Germinal center (tissue), 1 donor: ENCODE measurements around the gene COG8.
A peak's percentile ranks its signal among the peaks of the same experiment; 100 is the strongest.

ENCODE experiments used
- DNase-seq: peaks from one replicate; pipeline ENCODE4 v3.0.0; 2012; ENCODE audit warnings: mixed read lengths, low spot score

COG8 gene

GRCh38 chr16:69286941-69287713 is 52.2 kb downstream of the COG8 start:
- peak; percentile 30 for DNase-seq

GRCh38 chr16:69285240-69285639 is 54.1 kb downstream of the COG8 start:
- DNase-seq: no peak

DNA sequence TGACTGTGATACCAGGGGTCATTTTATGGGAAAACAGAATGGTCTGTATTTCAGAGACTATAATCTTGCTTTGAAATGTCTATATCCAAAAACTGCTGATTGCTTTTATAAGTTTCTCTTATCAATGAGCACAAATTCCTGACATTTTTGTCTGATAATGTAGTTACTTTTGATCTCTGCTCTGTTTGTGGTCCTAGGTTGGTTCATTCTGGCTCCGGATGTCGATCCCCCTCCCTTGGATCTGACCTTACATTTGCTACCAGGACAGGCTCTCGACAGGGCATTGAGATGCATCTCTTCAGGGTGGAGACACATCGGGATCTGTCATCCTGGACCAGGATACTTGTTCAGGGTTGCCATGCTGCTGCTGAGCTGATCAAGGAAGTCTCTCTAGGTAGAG is 55.5 kb downstream of the COG8 start:
- no peak for DNase-seq

DNA sequence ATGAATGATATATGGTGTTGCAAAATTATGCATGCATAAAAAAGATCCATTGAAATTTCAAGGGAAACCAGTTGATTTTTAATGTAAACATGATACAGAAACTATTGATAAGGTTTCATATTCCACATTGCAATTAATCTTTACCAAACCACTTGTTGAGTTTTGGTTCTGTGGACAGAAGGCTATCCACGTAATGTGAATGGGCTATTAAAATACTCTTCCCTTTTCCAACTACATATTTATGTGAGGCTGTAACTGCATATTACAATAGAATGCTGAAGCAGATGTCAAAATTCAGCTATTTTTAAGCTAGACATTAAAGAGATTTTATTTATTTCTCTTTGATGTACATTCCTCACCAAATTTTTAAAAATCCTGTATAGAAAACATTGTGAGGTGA is 62.0 kb downstream of the COG8 start:
- DNase-seq: no peak
